Measurements from ENCODE around the gene ERG28. TPM values are rescaled to one million over a fixed set of nuclear protein-coding genes. Genes with fewer than 3 reads are reported as not detected.

Gene ERG28
- total RNA-seq, 1 donor from 2014 or later: 38.9 TPM

Other genes with a start within 250 kb of the ERG28 start
- 2.6 and 4.7 TPM in 2 replicates for gene JDP2, start 232.9 kb downstream of the ERG28 start, total RNA-seq
- not detected in 2 replicates for gene BATF, start 138.4 kb downstream of the ERG28 start, total RNA-seq
- gene FLVCR2, start 82.3 kb downstream of the ERG28 start, total RNA-seq: 3.0 and 8.7 TPM in 2 replicates
- 55.7 and 61.7 TPM in 2 replicates for gene TTLL5, start 370 bp upstream of the ERG28 start, total RNA-seq